PFSK-1 (cell line): ENCODE measurements around the gene FAM20C.

Experiments used
- FOXP2 ChIP-seq: optimal IDR thresholded peaks from 2 replicates; pipeline ENCODE3; 2011; ENCODE audit warnings: borderline replicate concordance, control low read depth, inconsistent platforms; ENCODE audit not compliant: insufficient read depth; ENCODE audit errors: extremely low read length, extremely low read depth
- POLR2AphosphoS5 ChIP-seq: IDR thresholded peaks from 2 replicates; pipeline ENCODE4 v1.6.1; 2012; ENCODE audit warnings: low read depth, mild to moderate bottlenecking, control low read depth, low read length, moderate library complexity
- SIN3A ChIP-seq: IDR thresholded peaks from 2 replicates; pipeline ENCODE4 v1.6.1; 2012; ENCODE audit warnings: mild to moderate bottlenecking, low read length, moderate library complexity, borderline replicate concordance; ENCODE audit not compliant: insufficient read depth
- TAF1 ChIP-seq: IDR thresholded peaks from 2 replicates; pipeline ENCODE4 v1.6.1; 2012; ENCODE audit warnings: low read length, control low read depth, borderline replicate concordance; ENCODE audit not compliant: insufficient read depth
- TF ChIP-seq, protein P1 (sequence below), 2 experiments: IDR thresholded peaks; 2 replicates each; pipeline versions ENCODE4 v1.6.1 to v1.8.0; 2011 to 2012; ENCODE audit warnings: low read depth in 2 of 2, low read length in 2 of 2, control low read depth in 1 of 2, inconsistent platforms in 1 of 2, mild to moderate bottlenecking in 1 of 2, moderate library complexity in 1 of 2; ENCODE audit not compliant: insufficient read depth in 1 of 2

DNA sequence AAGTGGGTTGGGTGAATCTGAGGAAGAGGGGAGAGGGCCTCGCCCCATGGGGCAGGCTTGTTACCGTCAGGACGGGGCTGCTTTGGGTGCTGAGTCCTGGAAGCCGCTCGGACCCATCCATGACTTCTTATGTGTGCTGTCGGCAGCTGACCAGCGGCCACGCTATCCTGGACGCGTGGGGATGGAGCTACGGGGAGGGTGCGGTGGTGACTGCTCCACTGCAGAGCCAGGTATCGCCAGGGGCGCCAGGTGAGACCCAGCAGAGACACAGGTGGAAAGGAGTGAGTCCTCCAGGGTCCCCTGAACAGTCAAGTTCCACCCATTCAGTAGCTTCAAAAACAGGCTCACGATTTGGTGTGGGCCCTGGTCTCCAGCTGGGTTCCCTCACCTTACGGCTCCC is 10.6 kb upstream of the FAM20C start:
- TF ChIP-seq, protein P1, sequence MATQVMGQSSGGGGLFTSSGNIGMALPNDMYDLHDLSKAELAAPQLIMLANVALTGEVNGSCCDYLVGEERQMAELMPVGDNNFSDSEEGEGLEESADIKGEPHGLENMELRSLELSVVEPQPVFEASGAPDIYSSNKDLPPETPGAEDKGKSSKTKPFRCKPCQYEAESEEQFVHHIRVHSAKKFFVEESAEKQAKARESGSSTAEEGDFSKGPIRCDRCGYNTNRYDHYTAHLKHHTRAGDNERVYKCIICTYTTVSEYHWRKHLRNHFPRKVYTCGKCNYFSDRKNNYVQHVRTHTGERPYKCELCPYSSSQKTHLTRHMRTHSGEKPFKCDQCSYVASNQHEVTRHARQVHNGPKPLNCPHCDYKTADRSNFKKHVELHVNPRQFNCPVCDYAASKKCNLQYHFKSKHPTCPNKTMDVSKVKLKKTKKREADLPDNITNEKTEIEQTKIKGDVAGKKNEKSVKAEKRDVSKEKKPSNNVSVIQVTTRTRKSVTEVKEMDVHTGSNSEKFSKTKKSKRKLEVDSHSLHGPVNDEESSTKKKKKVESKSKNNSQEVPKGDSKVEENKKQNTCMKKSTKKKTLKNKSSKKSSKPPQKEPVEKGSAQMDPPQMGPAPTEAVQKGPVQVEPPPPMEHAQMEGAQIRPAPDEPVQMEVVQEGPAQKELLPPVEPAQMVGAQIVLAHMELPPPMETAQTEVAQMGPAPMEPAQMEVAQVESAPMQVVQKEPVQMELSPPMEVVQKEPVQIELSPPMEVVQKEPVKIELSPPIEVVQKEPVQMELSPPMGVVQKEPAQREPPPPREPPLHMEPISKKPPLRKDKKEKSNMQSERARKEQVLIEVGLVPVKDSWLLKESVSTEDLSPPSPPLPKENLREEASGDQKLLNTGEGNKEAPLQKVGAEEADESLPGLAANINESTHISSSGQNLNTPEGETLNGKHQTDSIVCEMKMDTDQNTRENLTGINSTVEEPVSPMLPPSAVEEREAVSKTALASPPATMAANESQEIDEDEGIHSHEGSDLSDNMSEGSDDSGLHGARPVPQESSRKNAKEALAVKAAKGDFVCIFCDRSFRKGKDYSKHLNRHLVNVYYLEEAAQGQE (IDR thresholded peaks at IDR 0.05; ENCODE audit: insufficient read depth in 1 of 2, low read depth in 2 of 2, low read length in 2 of 2) = no peak
- TF ChIP-seq POLR2AphosphoS5 (no peak), TAF1 (no peak), SIN3A (no peak), FOXP2 (no peak)
